OCI-LY3 (cell line): Measurements from ENCODE around the gene RIBC2.

Experiments used
- H2AFZ ChIP-seq: fragments of 200-600, 300-600 bp; shearing (Covaris generic); 2 replicates; pipeline ENCODE4 v1.6.0; 2014; ENCODE audit warnings: antibody characterized with exemption, low read depth, low read length
- H3K27ac ChIP-seq: fragments of 200-600, 300-600 bp; sonication (generic); 2 replicates; pipeline ENCODE4 v1.5.1; 2014; ENCODE audit warnings: mild to moderate bottlenecking, low read length, moderate library complexity, mixed read lengths
- H3K27me3 ChIP-seq: fragments of 200-600, 300-600 bp; sonication (generic); 2 replicates; pipeline ENCODE4 v1.6.1; 2014; ENCODE audit warnings: low read depth, low read length, mixed read lengths
- H3K36me3 ChIP-seq: fragments of 200-600, 300-600 bp; sonication (generic); replicated peaks from 2 replicates; pipeline ENCODE3; 2014; ENCODE audit warnings: low read depth, low read length, mixed read lengths
- H3K4me1 ChIP-seq: fragments of 300-600, 200-600 bp; sonication (generic); 2 replicates; pipeline ENCODE4 v1.6.1; 2014; ENCODE audit warnings: low read length, mixed read lengths
- H3K4me2 ChIP-seq: fragments of 200-600, 300-600 bp; sonication (generic); 2 replicates; pipeline ENCODE4 v1.6.1; 2014; ENCODE audit warnings: low read length, mixed read lengths
- H3K4me3 ChIP-seq: fragments of 300-600, 200-600 bp; sonication (generic); 2 replicates; pipeline ENCODE4 v1.5.1; 2014; ENCODE audit warnings: antibody characterized with exemption, mild to moderate bottlenecking, low read length, moderate library complexity
- H3K79me2 ChIP-seq: fragments of 300-600, 200-600 bp; shearing (Covaris generic); 2 replicates; pipeline ENCODE4 v1.6.1; 2014; ENCODE audit warnings: mild to moderate bottlenecking, low read length, mixed read lengths
- H3K9ac ChIP-seq: fragments of 300-600, 200-600 bp; shearing (Covaris generic); 2 replicates; pipeline ENCODE4 v1.6.0; 2014; ENCODE audit warnings: mild to moderate bottlenecking, low read length, moderate library complexity
- H3K9me3 ChIP-seq: fragments of 200-600, 300-600 bp; shearing (Covaris generic); 2 replicates; pipeline ENCODE4 v1.6.1; 2014; ENCODE audit warnings: low read length, mixed read lengths; ENCODE audit not compliant: insufficient read depth
- H4K20me1 ChIP-seq: fragments of 200-600, 300-600 bp; sonication (generic); 2 replicates; pipeline ENCODE4 v1.6.1; 2016; ENCODE audit warnings: low read length, mixed read lengths; ENCODE audit not compliant: insufficient read depth
- CTCF ChIP-seq: fragments of 200-600, 300-600 bp; sonication (generic); IDR thresholded peaks from 2 replicates; pipeline ENCODE4 v1.5.1; 2014; ENCODE audit warnings: antibody characterized with exemption, low read length, low read depth
- EZH2phosphoT487 ChIP-seq: fragments of 200-600 bp; shearing (Covaris generic); IDR thresholded peaks from 2 replicates; pipeline ENCODE4 v1.6.1; 2018; ENCODE audit warnings: antibody characterized with exemption, mixed run types, low read depth

The RIBC2 gene

GRCh38 chr22:45376703-45377102 is 36.8 kb upstream of the RIBC2 start:
- no peaks in the 10 kb centered on the region for H3K79me2 ChIP-seq
- H3K9me3 ChIP-seq: no peaks in the 10 kb centered on the region
- no peak overlapping the region for H3K4me3 ChIP-seq
- peaks cover 5% of the 10 kb centered on the region; the same call in 1 of the 2 replicates for H3K27me3 ChIP-seq
- no peak for TF ChIP-seq EZH2phosphoT487
- no peak for TF ChIP-seq CTCF
- no peaks in the 10 kb centered on the region for H3K4me1 ChIP-seq
- no peak overlapping the region for H2AFZ ChIP-seq
- H3K4me2 ChIP-seq: no peak overlapping the region
- H3K9ac ChIP-seq: no peak overlapping the region
- no peak overlapping the region for H3K27ac ChIP-seq
- H3K36me3 ChIP-seq: no peaks in the 10 kb centered on the region
- no peaks in the 10 kb centered on the region for H4K20me1 ChIP-seq

DNA sequence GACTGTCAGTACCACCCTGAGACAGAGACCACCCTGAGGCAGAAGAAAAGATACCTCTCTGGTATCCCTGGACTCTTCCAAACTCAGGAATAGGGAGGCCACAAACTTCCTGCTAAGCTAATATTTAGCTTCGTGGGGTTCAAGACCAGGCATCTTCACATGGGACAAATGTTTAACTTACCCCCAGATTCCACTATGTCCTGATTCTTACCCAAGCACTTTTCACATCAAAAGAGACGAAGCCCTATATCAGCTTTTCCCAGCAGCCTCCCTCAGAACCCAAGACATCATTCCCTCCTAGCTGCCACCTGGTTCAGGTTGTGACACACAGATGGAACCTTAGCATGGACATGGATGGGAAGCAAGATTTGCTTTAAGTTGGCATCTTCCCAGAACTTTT is 32.1 kb upstream of the RIBC2 start:
- Histone ChIP-seq H3K9me3 (no peaks in the 10 kb centered on the region), H3K27ac (no peak overlapping the region)

DNA sequence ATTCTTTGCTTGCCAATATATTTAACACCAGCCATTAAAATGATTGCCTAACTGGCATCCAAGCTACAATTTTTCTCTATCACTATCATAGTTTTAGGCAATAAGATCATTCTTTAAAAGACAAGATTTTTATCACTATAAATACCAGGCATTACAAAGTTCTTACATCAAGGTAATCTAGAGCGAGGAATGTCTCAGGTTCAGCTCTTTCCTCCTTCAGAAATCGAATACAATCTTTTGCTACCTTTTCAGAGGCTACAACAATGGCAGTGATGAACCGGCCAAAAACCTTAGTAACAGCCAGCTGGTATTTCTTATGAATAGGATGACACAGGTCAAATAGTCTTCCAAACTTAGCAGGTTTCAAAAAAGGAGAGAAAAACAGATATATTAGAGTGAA is 23.9 kb upstream of the RIBC2 start:
- no peaks in the 10 kb centered on the region for H3K79me2 ChIP-seq
- no peak overlapping the region for H3K27ac ChIP-seq
- no peak overlapping the region for H3K9ac ChIP-seq
- no peaks in the 10 kb centered on the region for H3K9me3 ChIP-seq
- no peak overlapping the region for H2AFZ ChIP-seq
- H3K4me1 ChIP-seq: no peaks in the 10 kb centered on the region
- no peak overlapping the region for H3K4me2 ChIP-seq
- no peaks in the 10 kb centered on the region for H4K20me1 ChIP-seq
- no peak overlapping the region for H3K4me3 ChIP-seq
- H3K27me3 ChIP-seq: peaks cover 37% of the 10 kb centered on the region
- TF ChIP-seq CTCF: no peak
- no peak for TF ChIP-seq EZH2phosphoT487
- no peaks in the 10 kb centered on the region for H3K36me3 ChIP-seq

More for the DNA sequence above, 32.1 kb upstream of the RIBC2 start:
- H3K4me3 ChIP-seq: no peak overlapping the region
- H3K36me3 ChIP-seq: no peaks in the 10 kb centered on the region
- no peak overlapping the region for H2AFZ ChIP-seq
- H3K4me2 ChIP-seq: no peak overlapping the region
- H4K20me1 ChIP-seq: no peaks in the 10 kb centered on the region
- H3K79me2 ChIP-seq: no peaks in the 10 kb centered on the region
- no peak overlapping the region for H3K9ac ChIP-seq
- TF ChIP-seq EZH2phosphoT487 (no peak), CTCF (no peak)
- H3K27me3 ChIP-seq: peaks cover 9% of the 10 kb centered on the region; the same call in 1 of the 2 replicates
- no peaks in the 10 kb centered on the region for H3K4me1 ChIP-seq

- Histone ChIP-seq H3K27ac (no peak overlapping the region), H3K27me3 (peaks cover 29% of the 10 kb centered on the region), H3K9ac (no peak overlapping the region), H4K20me1 (no peaks in the 10 kb centered on the region), H2AFZ (no peak overlapping the region), H3K36me3 (no peaks in the 10 kb centered on the region), H3K4me3 (no peak overlapping the region), H3K4me1 (no peaks in the 10 kb centered on the region), H3K79me2 (no peaks in the 10 kb centered on the region), H3K4me2 (no peak overlapping the region), H3K9me3 (no peaks in the 10 kb centered on the region)
- TF ChIP-seq CTCF (peak; percentile 34), EZH2phosphoT487 (no peak)
Measured at GRCh38 chr22:45397806-45398205, 15.7 kb upstream of the RIBC2 start.
